SU-DHL-6 (cell line): ENCODE results near the gene BAHD1.

Experiments
- H2AFZ ChIP-seq: fragments of 200-600 bp; sonication (generic); 2 replicates; pipeline ENCODE4 v1.6.1; 2014; ENCODE audit warnings: low read depth, mild to moderate bottlenecking, moderate library complexity, mixed read lengths, antibody characterized with exemption, low read length; ENCODE audit not compliant: severe bottlenecking
- H3F3A ChIP-seq: fragments of 200-600 bp; shearing (Covaris generic); 2 replicates; pipeline ENCODE4 v1.6.0; 2016; ENCODE audit warnings: antibody characterized with exemption, mild to moderate bottlenecking; ENCODE audit not compliant: insufficient read depth
- H3K27ac ChIP-seq: fragments of 200-600 bp; sonication (generic); 2 replicates; pipeline ENCODE4 v1.5.1; 2016; ENCODE audit warnings: low read depth, mild to moderate bottlenecking, low read length, moderate library complexity, mixed read lengths
- H3K27me3 ChIP-seq: fragments of 200-600 bp; sonication (generic), shearing (Covaris generic); 2 replicates; pipeline ENCODE4 v1.6.0; 2014; ENCODE audit warnings: mild to moderate bottlenecking, low read length
- H3K36me3 ChIP-seq: fragments of 200-600 bp; sonication (generic); 2 replicates; pipeline ENCODE4 v1.6.1; 2014; ENCODE audit warnings: mild to moderate bottlenecking, low read length, mixed read lengths
- H3K4me2 ChIP-seq: fragments of 300-600, 200-600 bp; shearing (Covaris generic), sonication (generic); 2 replicates; pipeline ENCODE4 v1.6.0; 2014; ENCODE audit warnings: low read length, low read depth, mild to moderate bottlenecking; ENCODE audit not compliant: poor library complexity, severe bottlenecking
- H3K4me3 ChIP-seq: fragments of 200-600 bp; sonication (generic); 2 replicates; pipeline ENCODE4 v1.5.1; 2014; ENCODE audit warnings: antibody characterized with exemption, low read length, mild to moderate bottlenecking, mixed read lengths; ENCODE audit not compliant: insufficient read depth, poor library complexity, severe bottlenecking
- H3K79me2 ChIP-seq: fragments of 200-600 bp; sonication (generic); 2 replicates; pipeline ENCODE4 v1.6.1; 2014; ENCODE audit warnings: mild to moderate bottlenecking, low read length, moderate library complexity; ENCODE audit not compliant: insufficient read depth
- H3K9ac ChIP-seq: fragments of 200-600 bp; sonication (generic); 2 replicates; pipeline ENCODE4 v1.7.0; 2014; ENCODE audit warnings: mild to moderate bottlenecking, low read length
- H3K9me2 ChIP-seq: fragments of 200-600 bp; sonication (generic); replicated peaks from 2 replicates; pipeline ENCODE4 v1.6.1; 2014; ENCODE audit warnings: low read length; ENCODE audit not compliant: insufficient read depth
- H3K9me3 ChIP-seq: fragments of 200-600 bp; sonication (generic); 2 replicates; pipeline ENCODE4 v1.6.1; 2014; ENCODE audit warnings: low read length, mixed read lengths; ENCODE audit not compliant: insufficient read depth
- H4K20me1 ChIP-seq: fragments of 200-600 bp; sonication (generic); 2 replicates; pipeline ENCODE4 v1.6.1; 2014; ENCODE audit warnings: low read depth, mild to moderate bottlenecking, antibody characterized with exemption, low read length, moderate library complexity, mixed read lengths
- CTCF ChIP-seq: fragments of 200-600 bp; sonication (generic); IDR thresholded peaks from one replicate; pipeline ENCODE4 v1.5.1; 2017; ENCODE audit warnings: antibody characterized with exemption, mild to moderate bottlenecking, low read length, moderate library complexity; ENCODE audit not compliant: insufficient read depth, poor library complexity, severe bottlenecking
- EZH2phosphoT487 ChIP-seq: fragments of 200-600 bp; sonication (generic), shearing (Covaris generic); conservative IDR thresholded peaks from 2 replicates; pipeline ENCODE4 v1.6.1; 2018; ENCODE audit warnings: mild to moderate bottlenecking, antibody characterized with exemption, low read length, moderate library complexity, mixed read lengths

BAHD1 gene

GRCh38 chr15:40498891-40499290, 58.1 kb downstream of the BAHD1 start:
- no peaks in the 10 kb centered on the region for H3F3A ChIP-seq
- no peak overlapping the region for H3K9ac ChIP-seq
- H2AFZ ChIP-seq = no peak overlapping the region
- H3K27ac ChIP-seq = no peak overlapping the region
- no peaks in the 10 kb centered on the region for H3K9me3 ChIP-seq
- no peaks in the 10 kb centered on the region for H3K36me3 ChIP-seq
- H4K20me1 ChIP-seq = no peaks in the 10 kb centered on the region
- H3K79me2 ChIP-seq = no peaks in the 10 kb centered on the region
- no peaks in the 10 kb centered on the region for H3K27me3 ChIP-seq
- no peaks in the 10 kb centered on the region for H3K9me2 ChIP-seq
- H3K4me2 ChIP-seq = no peak overlapping the region
- no peak overlapping the region for H3K4me3 ChIP-seq
- TF ChIP-seq EZH2phosphoT487 (no peak), CTCF (no peak)

DNA sequence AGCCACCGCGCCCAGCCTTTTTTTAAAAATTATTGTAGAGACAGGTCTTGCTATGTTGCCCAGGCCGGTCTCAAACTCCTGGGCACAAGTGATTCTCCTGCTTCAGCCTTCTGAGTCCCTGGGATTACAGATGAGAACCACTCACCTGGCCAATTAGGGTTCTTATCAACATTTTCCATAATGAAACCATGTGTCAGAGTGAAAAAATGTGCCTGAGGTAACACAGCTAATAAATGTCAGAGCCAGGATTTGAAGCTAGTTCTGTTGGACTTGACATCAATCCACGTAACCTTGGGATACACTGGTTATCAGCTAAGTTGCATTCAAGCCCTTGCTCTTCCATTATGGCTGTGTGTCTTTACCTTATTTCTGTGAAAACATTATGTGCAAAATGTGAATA, 59.2 kb downstream of the BAHD1 start:
- Histone ChIP-seq H3K27me3 (no peaks in the 10 kb centered on the region), H3F3A (no peaks in the 10 kb centered on the region), H2AFZ (no peak overlapping the region), H3K9me3 (no peaks in the 10 kb centered on the region), H3K9me2 (no peaks in the 10 kb centered on the region), H4K20me1 (no peaks in the 10 kb centered on the region), H3K36me3 (no peaks in the 10 kb centered on the region), H3K4me3 (no peak overlapping the region), H3K79me2 (no peaks in the 10 kb centered on the region), H3K9ac (no peak overlapping the region), H3K4me2 (no peak overlapping the region), H3K27ac (no peak overlapping the region)
- no peak for TF ChIP-seq EZH2phosphoT487
- TF ChIP-seq CTCF = no peak

DNA sequence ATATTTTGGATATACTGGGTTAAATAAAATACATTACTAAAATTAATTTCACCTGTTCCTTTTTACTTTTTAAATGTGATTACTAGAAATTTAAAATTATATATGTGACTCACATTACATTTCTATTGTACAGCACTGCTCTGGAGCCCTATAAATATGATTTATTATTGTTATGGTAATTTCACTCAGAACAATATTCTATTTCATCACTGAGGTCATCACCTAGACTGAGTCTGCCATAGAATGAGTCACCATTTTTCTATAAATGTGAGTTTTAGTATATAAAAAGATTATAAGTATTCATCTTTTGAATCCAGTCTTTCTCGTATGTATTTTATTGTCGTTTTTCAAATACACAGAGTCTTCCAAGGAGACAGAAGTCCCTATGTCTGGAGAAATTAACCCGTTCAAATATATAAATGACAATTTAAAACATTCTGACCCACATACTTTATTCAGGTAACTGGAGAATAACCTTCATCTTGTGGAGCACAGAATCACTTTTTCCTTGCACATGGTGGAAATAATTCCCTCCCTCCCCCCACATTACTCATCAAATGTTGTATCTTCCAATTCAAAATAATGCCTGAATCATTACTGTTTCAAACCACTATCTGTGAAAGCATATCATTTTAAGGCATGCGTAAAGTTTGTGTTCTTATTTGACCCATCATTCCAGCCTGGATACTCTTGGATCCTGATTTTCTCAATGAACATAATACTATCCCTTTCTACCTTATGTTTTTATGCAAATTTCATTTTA, 60.0 kb downstream of the BAHD1 start:
- H3K9me3 ChIP-seq = no peaks in the 10 kb centered on the region
- H3K36me3 ChIP-seq = no peaks in the 10 kb centered on the region
- H3F3A ChIP-seq = no peaks in the 10 kb centered on the region
- H3K27me3 ChIP-seq = no peaks in the 10 kb centered on the region
- no peak overlapping the region for H2AFZ ChIP-seq
- no peaks in the 10 kb centered on the region for H3K79me2 ChIP-seq
- TF ChIP-seq EZH2phosphoT487 = no peak
- TF ChIP-seq CTCF = no peak
- H3K4me3 ChIP-seq = no peak overlapping the region
- no peak overlapping the region for H3K9ac ChIP-seq
- H4K20me1 ChIP-seq = no peaks in the 10 kb centered on the region
- no peak overlapping the region for H3K27ac ChIP-seq
- no peak overlapping the region for H3K4me2 ChIP-seq
- no peaks in the 10 kb centered on the region for H3K9me2 ChIP-seq
